ENCODE measurements around the gene MRAS.

Gene MRAS

GRCh38 chr3:138349926-138350665 is 1.7 kb downstream of the MRAS start:
- TF ChIP-seq, protein P1, sequence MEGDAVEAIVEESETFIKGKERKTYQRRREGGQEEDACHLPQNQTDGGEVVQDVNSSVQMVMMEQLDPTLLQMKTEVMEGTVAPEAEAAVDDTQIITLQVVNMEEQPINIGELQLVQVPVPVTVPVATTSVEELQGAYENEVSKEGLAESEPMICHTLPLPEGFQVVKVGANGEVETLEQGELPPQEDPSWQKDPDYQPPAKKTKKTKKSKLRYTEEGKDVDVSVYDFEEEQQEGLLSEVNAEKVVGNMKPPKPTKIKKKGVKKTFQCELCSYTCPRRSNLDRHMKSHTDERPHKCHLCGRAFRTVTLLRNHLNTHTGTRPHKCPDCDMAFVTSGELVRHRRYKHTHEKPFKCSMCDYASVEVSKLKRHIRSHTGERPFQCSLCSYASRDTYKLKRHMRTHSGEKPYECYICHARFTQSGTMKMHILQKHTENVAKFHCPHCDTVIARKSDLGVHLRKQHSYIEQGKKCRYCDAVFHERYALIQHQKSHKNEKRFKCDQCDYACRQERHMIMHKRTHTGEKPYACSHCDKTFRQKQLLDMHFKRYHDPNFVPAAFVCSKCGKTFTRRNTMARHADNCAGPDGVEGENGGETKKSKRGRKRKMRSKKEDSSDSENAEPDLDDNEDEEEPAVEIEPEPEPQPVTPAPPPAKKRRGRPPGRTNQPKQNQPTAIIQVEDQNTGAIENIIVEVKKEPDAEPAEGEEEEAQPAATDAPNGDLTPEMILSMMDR (IDR thresholded peaks at IDR 0.05; ENCODE audit: borderline replicate concordance, control extremely low read depth, extremely low read depth, insufficient read depth, missing control alignments) = no peak
- in situ Hi-C loops (cut with MboI; ENCODE audit: low sequenced_read_pairs, unreplicated experiment) = no loop called here
- no peak for DNase-seq (ENCODE audit: low spot score)

DNA sequence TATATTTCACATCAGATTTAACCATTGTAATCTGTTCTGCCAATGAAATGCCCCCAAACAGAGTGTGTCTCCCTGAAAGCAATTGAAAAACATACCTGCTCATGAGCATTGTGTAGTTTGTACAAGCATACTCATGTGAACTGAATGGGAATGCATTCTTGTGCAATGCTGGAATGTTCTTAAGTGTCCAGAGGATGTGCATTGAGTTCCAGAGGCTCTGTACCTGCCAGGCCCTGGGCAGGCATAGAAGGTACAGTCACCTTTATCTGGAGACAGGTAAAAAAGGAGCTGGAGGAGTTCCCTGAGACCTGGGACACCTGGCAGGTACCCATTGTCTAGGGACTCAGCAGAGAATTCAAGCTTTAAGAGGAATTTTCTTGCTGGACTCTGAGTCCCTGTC is 2.8 kb downstream of the MRAS start:
- no peak for DNase-seq (ENCODE audit: low spot score)
- TF ChIP-seq, protein P1 (IDR thresholded peaks at IDR 0.05; ENCODE audit: borderline replicate concordance, control extremely low read depth, extremely low read depth, insufficient read depth, missing control alignments) = no peak
- in situ Hi-C loops (cut with MboI; ENCODE audit: low sequenced_read_pairs, unreplicated experiment) = no loop called here

- TF ChIP-seq, protein P1 (IDR thresholded peaks at IDR 0.05; ENCODE audit: borderline replicate concordance, control extremely low read depth, extremely low read depth, insufficient read depth, missing control alignments) = no peak
- DNase-seq (ENCODE audit: low spot score) = no peak
- in situ Hi-C loops (cut with MboI; ENCODE audit: low sequenced_read_pairs, unreplicated experiment) = no loop called here
Observed at GRCh38 chr3:138351916-138352550, 3.7 kb downstream of the MRAS start.

- TF ChIP-seq, protein P1 (IDR thresholded peaks at IDR 0.05; ENCODE audit: borderline replicate concordance, control extremely low read depth, extremely low read depth, insufficient read depth, missing control alignments) = no peak
- in situ Hi-C loops (cut with MboI; ENCODE audit: low sequenced_read_pairs, unreplicated experiment) = no loop called here
- no peak for DNase-seq (ENCODE audit: low spot score)
Observed at GRCh38 chr3:138354376-138354775, 6.0 kb downstream of the MRAS start.

- DNase-seq (ENCODE audit: low spot score) = no peak
- TF ChIP-seq, protein P1 (IDR thresholded peaks at IDR 0.05; ENCODE audit: borderline replicate concordance, control extremely low read depth, extremely low read depth, insufficient read depth, missing control alignments) = no peak
- in situ Hi-C loops (cut with MboI; ENCODE audit: low sequenced_read_pairs, unreplicated experiment) = no loop called here
Observed at GRCh38 chr3:138355071-138355470, 6.7 kb downstream of the MRAS start.

- no peak for DNase-seq (ENCODE audit: low spot score)
- TF ChIP-seq, protein P1 (IDR thresholded peaks at IDR 0.05; ENCODE audit: borderline replicate concordance, control extremely low read depth, extremely low read depth, insufficient read depth, missing control alignments) = no peak
- in situ Hi-C loops (cut with MboI; ENCODE audit: low sequenced_read_pairs, unreplicated experiment) = no loop called here
Observed at GRCh38 chr3:138356730-138357405, 8.5 kb downstream of the MRAS start.

Data from GM13976 (cell line).